NCI-H526 treated with DMSO at 0.1 percent for 48 hours (cell line): ENCODE results near the gene MAGEA2.
"Not testable (repeated sequence)": the region's sequence is repeated elsewhere in the genome, so short reads cannot be mapped to it uniquely, and the experiment has no call there.

Experiments used
- DNase-seq: peaks from one replicate; lab custom pipeline; 2025; lab: John Stamatoyannopoulos, UW

MAGEA2 gene

DNA sequence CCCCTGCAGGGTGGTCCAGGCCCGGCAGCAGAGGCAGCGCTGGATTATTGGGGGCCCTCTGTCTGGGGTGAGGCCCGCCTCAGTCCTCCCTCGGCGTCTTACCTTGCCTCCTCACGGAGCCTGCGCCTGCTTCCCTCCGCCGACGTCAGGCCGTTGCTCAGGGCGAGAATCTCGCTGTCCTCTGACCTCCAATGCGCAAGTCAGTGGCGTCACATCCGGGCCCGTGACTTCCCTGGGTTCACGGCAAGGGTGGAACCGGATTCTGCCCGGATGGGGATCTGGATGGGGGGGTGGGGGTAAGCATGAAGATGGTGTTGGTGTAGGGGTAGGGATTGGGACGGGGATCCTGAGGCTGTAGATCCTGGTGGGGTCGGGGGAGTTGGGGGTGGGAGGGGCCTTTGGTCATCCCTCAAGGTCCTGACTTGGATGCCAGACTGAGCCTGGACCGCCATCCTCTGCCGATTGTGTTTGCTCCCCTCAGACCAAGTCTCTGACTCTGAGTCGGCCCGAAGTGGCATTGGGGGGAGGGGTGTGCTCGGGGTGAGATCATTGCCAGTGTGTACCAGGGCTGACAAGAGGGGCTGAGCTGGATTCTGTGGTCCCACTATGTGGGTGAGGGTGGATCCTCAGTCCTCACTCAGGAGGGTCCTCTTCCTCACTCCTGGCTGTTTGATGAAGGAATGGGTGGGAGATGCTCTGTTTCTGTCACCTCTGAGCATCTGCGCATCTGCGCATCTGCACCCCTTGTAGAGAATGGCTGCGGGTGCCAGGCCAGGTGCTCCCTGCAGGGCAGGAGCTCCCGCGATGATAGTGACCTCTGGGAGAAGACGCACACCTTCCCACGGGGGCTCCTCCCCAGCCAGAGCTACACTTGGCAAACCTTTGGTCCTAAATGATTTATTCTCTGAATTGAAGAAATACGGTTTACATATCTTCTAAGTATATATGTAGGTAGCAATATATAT lies at the start of gene MAGEA2:
Gene MAGEA2, minus strand, starts transcription at position 157 of the 965 bp plus-strand sequence. CDS start 2,479 bp downstream, outside the sequence.
- not testable (repeated sequence) for DNase-seq

- DNase-seq = no peak
Measured at GRCh38 chrX:152798945-152799344, 45.3 kb upstream of the MAGEA2 start.

DNA sequence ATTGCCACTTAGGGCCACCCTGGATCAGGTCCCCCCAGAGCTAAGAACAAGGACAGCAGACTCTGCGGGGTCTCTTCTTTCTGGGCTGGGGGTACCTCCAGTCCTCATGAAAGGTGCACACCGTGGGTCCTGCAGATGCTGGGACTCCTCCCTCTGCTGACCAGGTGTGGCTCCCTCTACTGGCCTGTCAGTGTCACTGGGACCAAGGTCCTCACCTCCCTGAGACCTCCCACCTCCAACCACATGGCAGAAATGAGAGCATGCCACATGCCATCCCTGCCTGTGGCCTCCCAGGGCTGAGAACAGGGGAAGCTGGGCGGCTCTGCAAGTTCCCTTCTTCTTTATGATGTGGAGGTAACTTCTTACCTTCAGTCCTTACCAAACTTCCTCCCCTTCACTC lies 33.4 kb upstream of the MAGEA2 start:
- DNase-seq = not testable (repeated sequence)

- DNase-seq = not testable (repeated sequence)
Measured at GRCh38 chrX:152769549-152770289, 16.1 kb upstream of the MAGEA2 start, which contains the start of gene MAGEA6. MAGEA6 (minus strand) TSS chrX:152769689; CDS start chrX:152767650, 2,039 bp downstream.

GRCh38 chrX:152766562-152766961 lies 12.9 kb upstream of the MAGEA2 start:
- DNase-seq = not testable (repeated sequence)

DNA sequence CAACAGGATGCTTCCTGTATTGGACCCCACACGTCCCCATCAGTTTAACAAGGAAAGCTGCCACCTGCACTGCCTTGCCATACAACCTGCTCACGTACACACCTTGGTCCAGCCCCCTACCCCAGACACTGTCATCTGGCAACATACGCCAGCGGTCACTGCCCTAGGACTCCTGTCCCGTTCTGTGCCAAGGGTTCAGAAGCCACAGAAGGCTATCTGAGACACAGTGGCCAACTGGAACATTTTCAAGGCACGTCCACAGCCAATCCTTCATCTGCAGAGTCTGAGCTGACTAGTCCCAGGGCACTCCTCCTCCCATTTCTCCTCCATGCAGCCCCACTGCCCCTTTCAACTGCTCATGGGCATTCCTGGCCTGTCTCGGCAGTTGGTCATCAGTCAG lies 7.9 kb upstream of the MAGEA2 start:
- DNase-seq = not testable (repeated sequence)

GRCh38 chrX:152759544-152759943 lies 5.9 kb upstream of the MAGEA2 start:
- DNase-seq = not testable (repeated sequence)

DNA sequence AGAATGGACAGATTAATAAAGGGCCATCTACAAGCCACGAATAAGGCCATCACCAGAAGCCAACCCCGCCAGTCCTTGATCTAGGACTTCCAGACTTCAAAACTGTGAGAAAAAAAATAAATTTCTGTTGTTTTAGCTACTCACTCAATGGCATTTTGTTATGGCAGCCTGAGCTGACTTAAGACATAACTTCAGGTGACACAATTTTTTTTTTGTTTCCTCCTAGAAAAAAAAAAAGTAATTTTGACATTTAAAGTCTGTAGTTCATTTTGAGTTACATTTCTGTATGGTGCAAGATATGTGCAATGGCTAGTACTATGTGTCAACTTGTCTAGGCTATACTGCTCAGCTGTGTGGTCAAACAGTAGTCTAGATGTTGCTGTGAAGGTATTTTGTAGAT lies 5.3 kb upstream of the MAGEA2 start, which contains the start of gene CSAG3:
Gene CSAG3, plus strand, starts transcription at position 301 of the 400 bp plus-strand sequence.
- DNase-seq = not testable (repeated sequence)

DNA sequence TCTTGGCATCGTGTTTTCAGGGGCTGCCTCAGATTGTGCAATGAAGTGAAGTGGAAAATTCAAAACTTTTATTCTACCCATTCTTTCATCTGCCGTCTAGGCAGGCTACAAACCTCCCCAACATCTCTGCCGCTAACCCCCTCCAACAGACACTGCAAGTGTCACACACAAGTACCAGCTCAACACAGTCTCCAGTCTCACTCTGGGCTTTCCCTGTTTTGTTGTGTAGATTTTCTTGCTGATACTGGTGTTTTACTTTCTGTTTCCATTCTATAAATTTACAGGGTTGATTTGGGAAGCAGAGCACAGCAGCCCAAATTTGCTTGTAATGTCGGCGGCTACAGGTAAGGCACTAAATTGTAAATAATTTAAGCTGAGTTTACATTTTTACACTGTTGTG lies 1.2 kb upstream of the MAGEA2 start:
- DNase-seq = not testable (repeated sequence)

GRCh38 chrX:152738560-152738959 lies 15.1 kb downstream of the MAGEA2 start:
- DNase-seq = no peak

DNA sequence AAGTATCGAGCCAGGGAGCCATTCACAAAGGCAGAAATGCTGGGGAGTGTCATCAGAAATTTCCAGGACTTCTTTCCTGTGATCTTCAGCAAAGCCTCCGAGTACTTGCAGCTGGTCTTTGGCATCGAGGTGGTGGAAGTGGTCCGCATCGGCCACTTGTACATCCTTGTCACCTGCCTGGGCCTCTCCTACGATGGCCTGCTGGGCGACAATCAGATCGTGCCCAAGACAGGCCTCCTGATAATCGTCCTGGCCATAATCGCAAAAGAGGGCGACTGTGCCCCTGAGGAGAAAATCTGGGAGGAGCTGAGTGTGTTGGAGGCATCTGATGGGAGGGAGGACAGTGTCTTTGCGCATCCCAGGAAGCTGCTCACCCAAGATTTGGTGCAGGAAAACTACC lies 17.1 kb downstream of the MAGEA2 start:
- DNase-seq = not testable (repeated sequence)

GRCh38 chrX:152735860-152736511 lies 17.7 kb downstream of the MAGEA2 start:
- no peak for DNase-seq

GRCh38 chrX:152735101-152735500 lies 18.5 kb downstream of the MAGEA2 start:
- DNase-seq = no peak

DNA sequence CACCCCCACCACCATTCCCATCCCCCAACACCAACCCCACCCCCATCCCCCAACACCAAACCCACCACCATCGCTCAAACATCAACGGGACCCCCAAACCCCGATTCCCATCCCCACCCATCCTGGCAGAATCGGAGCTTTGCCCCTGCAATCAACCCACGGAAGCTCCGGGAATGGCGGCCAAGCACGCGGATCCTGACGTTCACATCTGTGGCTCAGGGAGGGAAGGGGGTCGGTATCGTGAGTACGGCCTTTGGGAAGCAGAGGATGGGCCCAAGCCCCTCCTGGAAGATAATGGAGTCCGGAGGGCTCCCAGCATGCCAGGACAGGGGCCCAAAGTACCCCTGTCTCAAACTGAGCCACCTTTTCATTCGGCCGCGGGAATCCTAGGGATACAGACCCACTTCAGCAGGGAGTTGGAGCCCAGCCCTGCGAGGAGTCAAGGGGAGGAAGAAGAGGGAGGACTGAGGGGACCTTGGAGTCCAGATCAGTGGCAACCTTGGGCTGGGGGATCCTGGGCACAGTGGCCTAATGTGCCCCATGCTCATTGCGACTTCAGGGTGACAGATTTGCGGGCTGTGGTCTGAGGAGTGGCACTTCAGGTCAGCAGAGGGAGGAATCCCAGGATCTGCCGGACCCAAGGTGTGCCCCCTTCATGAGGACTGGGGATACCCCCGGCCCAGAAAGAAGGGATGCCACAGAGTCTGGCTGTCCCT lies 19.3 kb downstream of the MAGEA2 start:
- DNase-seq = not testable (repeated sequence)

- DNase-seq = no peak
Measured at GRCh38 chrX:152733261-152733975, 20.2 kb downstream of the MAGEA2 start, which contains the start of the genes CSAG1 and MAGEA12. CSAG1 (minus strand) TSS chrX:152733721; CDS start chrX:152732460, 1,261 bp downstream. MAGEA12 (plus strand) TSS chrX:152733757; CDS start chrX:152736162, 2,405 bp downstream.

DNA sequence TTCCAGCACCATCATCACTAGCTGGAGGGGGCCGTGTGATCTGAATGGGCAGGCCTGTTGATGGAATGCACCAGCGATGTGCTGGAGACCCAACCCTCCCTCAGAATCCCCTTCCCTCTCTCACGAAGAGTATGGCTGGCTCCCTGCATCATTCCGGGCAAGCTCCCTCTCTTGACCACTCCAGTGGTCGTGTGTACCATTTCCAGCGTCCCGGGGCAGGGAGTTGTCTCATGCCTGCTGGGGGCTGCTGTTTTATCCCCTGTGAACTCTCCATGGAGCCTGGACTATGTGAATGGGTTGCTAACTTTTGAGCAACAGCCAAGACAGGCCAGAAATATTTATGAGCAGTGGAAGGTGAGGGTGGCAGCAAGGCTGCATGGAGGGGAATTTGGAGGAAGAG lies 28.2 kb downstream of the MAGEA2 start:
- DNase-seq = no peak

DNA sequence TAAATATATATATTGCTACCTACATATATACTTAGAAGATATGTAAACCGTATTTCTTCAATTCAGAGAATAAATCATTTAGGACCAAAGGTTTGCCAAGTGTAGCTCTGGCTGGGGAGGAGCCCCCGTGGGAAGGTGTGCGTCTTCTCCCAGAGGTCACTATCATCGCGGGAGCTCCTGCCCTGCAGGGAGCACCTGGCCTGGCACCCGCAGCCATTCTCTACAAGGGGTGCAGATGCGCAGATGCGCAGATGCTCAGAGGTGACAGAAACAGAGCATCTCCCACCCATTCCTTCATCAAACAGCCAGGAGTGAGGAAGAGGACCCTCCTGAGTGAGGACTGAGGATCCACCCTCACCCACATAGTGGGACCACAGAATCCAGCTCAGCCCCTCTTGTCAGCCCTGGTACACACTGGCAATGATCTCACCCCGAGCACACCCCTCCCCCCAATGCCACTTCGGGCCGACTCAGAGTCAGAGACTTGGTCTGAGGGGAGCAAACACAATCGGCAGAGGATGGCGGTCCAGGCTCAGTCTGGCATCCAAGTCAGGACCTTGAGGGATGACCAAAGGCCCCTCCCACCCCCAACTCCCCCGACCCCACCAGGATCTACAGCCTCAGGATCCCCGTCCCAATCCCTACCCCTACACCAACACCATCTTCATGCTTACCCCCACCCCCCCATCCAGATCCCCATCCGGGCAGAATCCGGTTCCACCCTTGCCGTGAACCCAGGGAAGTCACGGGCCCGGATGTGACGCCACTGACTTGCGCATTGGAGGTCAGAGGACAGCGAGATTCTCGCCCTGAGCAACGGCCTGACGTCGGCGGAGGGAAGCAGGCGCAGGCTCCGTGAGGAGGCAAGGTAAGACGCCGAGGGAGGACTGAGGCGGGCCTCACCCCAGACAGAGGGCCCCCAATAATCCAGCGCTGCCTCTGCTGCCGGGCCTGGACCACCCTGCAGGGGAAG lies 39.5 kb downstream of the MAGEA2 start, which contains the start of gene MAGEA2B:
Gene MAGEA2B, plus strand, starts transcription at position 814 of the 973 bp plus-strand sequence. CDS start 2,479 bp downstream, outside the sequence.
- not testable (repeated sequence) for DNase-seq

DNA sequence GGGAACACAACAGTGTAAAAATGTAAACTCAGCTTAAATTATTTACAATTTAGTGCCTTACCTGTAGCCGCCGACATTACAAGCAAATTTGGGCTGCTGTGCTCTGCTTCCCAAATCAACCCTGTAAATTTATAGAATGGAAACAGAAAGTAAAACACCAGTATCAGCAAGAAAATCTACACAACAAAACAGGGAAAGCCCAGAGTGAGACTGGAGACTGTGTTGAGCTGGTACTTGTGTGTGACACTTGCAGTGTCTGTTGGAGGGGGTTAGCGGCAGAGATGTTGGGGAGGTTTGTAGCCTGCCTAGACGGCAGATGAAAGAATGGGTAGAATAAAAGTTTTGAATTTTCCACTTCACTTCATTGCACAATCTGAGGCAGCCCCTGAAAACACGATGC lies 40.4 kb downstream of the MAGEA2 start:
- DNase-seq = not testable (repeated sequence)

- DNase-seq = not testable (repeated sequence)
Measured at GRCh38 chrX:152709173-152709572, 44.5 kb downstream of the MAGEA2 start, which contains the start of gene CSAG2. CSAG2 (minus strand) TSS chrX:152709273; CDS start chrX:152709112, 161 bp downstream.
